22Rv1 (cell line): Measurements from ENCODE around the gene MLLT3.

Experiments used
- CTCF ChIP-seq: fragments of 450-650 bp; IDR thresholded peaks from 2 replicates; pipeline ENCODE4 v1.5.1; 2017; ENCODE audit warnings: mild to moderate bottlenecking
- ZFX ChIP-seq: fragments of 450-650 bp; IDR thresholded peaks from 2 replicates; pipeline ENCODE4 v1.6.1; 2017; ENCODE audit warnings: antibody characterized with exemption, borderline replicate concordance

- TF ChIP-seq CTCF = no peak
- TF ChIP-seq ZFX = no peak
These were observed 243.4 kb downstream of the MLLT3 start for GRCh38 chr9:20378851-20379250.
